Omental fat pad (tissue), 4 donors: ENCODE results near the gene RSPH4A. TPM values are rescaled to one million over a fixed set of nuclear protein-coding genes. Genes with fewer than 3 reads are reported as not detected.

ENCODE experiments used
- ATAC-seq: fragments of 150-250 bp; one replicate; pipeline ENCODE4 v1.9.1; 2016; ENCODE audit warnings: mild to moderate bottlenecking, moderate library complexity; ENCODE audit not compliant: low FRiP score
- DNase-seq: peaks from one replicate; pipeline ENCODE4 v3.0.0-alpha.2; 2019; ENCODE audit warnings: low spot score
- CTCF ChIP-seq, 3 donors: fragments of 450-650 bp; IDR thresholded peaks; one replicate each; pipeline ENCODE4 v1.5.1; 2016 to 2017; ENCODE audit warnings: antibody characterized with exemption in 3 of 3, mild to moderate bottlenecking in 3 of 3, moderate library complexity in 2 of 3
- total RNA-seq, 4 donors: library from RNA; depleted of rRNA; stranded (reverse); fragments of >200 nt; gene quantifications; one replicate each; pipeline ENCODE4 v1.1.0, GENCODE V29; 2016

The RSPH4A gene
- total RNA-seq, 4 donors from 2014 or later: 0.47 to 2.0 (median 0.84) TPM; not detected in 1

- ATAC-seq (no peak), DNase-seq (no peak)
- TF ChIP-seq CTCF (IDR thresholded peaks at IDR 0.05): no peak
Observed at GRCh38 chr6:116625872-116626271, 9.6 kb downstream of the RSPH4A start.

GRCh38 chr6:116629563-116629981 lies 13.3 kb downstream of the RSPH4A start:
- DNase-seq (no peak), ATAC-seq (no peak)
- no peak for TF ChIP-seq CTCF (IDR thresholded peaks at IDR 0.05)

GRCh38 chr6:116631379-116631990 lies 15.2 kb downstream of the RSPH4A start:
- TF ChIP-seq CTCF (IDR thresholded peaks at IDR 0.05): no peak
- DNase-seq: no peak
- ATAC-seq: no peak

- ATAC-seq (no peak), DNase-seq (no peak)
- no peak for TF ChIP-seq CTCF (IDR thresholded peaks at IDR 0.05)
Observed at GRCh38 chr6:116633685-116634084, 17.4 kb downstream of the RSPH4A start.

GRCh38 chr6:116648156-116648555 lies 31.9 kb downstream of the RSPH4A start:
- no peak for TF ChIP-seq CTCF (IDR thresholded peaks at IDR 0.05)
- no peak for DNase-seq
- ATAC-seq: no peak

GRCh38 chr6:116649129-116649528 lies 32.9 kb downstream of the RSPH4A start:
- DNase-seq: no peak
- TF ChIP-seq CTCF (IDR thresholded peaks at IDR 0.05): no peak
- ATAC-seq: no peak

GRCh38 chr6:116651916-116652315 lies 35.6 kb downstream of the RSPH4A start:
- no peak for DNase-seq
- ATAC-seq: no peak
- no peak for TF ChIP-seq CTCF (IDR thresholded peaks at IDR 0.05)
